Pulmonary artery endothelial cell (primary cell): ENCODE results near the gene FLACC1. TPM values are rescaled to one million over a fixed set of nuclear protein-coding genes. Genes with fewer than 3 reads are reported as not detected.

Experiments
- DNase-seq: peaks from one replicate; pipeline ENCODE4 v3.0.0-alpha.2; 2011; ENCODE audit warnings: low read depth, low spot score
- total RNA-seq: library from RNA; depleted of rRNA; stranded (reverse); fragments of >200 nt; gene quantifications from 2 replicates; pipeline ENCODE4 v1.2.3, GENCODE V29; 2014

Gene FLACC1
- total RNA-seq, 1 donor from 2014 or later: 0.33 TPM

DNA sequence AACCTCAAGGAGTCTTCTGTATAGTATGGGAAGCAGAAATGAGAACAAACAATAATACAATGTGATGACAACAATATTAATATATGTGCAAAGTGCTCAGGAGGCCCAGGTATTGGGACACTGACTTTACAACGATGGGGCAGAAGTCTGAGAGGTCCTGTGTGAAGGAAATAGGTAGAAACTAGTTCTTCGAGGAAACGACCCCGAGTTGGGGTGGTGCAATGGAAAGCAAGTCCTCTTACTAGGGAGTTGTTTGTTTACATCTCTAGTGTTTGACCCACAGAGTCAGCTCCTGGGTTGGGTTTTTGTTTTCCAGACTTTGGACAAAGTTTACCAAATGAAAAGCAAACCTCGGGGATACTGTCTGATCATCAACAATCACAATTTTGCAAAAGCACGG is 80.6 kb downstream of the FLACC1 start:
- DNase-seq: no peak

DNA sequence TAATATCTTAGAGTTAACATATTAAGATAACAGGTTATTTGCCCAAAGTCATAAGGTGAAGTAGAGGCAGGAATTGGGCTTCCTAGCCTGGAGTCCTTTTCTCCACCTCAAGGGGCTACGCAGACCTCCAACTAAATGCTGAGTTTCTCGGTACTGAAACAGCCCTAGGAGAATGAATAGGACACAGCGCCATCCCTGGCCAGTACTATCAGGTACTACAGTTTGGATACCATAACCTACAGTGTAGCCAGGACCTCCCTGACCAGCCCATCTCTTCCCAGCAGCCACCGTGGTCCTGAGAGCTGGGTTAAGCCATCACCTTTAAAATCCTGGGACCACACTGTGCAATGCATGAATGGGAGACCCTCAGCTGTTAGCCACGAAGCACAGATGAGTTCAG is 81.2 kb downstream of the FLACC1 start:
- no peak for DNase-seq

DNA sequence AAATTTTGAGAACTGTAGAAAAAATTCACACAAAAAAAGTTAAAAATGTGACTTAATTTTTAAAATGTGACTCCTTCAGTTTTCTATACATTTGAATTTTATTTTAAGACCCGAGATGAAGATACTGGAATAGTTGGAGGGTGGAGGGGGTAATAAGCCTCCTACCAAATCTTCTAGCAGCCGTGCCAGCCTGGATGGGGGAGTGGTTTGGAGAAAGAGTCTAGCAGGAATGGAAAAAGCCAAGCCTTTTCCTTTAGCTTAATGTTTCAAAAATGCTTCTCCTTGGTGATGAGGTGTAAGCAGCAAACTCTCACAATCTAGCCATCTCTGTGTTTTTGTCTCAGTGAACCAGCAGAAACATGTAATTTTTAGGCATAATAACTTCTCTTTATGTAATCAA is 82.1 kb downstream of the FLACC1 start:
- DNase-seq: no peak

DNA sequence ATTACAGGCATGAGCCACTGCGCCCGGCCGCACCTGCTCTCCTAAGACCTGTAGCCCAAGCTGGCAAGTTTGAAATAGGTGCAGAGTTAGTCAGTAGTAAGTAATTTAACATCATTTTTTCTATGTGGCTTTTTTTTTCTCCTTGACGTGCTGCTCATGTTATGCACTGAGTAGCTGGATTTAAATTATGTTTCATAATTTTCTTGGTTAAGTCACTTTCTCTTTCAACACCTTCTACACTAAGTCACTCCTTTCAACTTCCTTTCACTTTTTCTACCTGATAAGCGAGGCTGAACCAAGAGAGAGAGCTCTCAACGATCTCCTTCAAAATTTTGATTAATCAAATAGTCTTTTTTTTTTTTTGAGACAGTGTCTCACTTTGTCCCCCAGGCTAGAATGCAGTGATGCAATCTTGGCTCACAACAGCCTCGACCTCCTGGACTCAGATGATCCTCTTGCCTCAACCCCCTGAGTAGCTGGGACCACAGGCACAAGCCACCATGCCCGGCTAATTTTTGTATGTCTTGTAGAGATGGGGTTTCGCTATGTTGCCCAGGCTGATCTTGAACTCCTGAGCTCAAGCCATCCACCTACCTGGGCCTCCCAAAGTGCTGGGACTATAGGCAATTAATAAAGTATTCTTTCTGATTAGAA is 83.7 kb downstream of the FLACC1 start:
- no peak for DNase-seq

DNA sequence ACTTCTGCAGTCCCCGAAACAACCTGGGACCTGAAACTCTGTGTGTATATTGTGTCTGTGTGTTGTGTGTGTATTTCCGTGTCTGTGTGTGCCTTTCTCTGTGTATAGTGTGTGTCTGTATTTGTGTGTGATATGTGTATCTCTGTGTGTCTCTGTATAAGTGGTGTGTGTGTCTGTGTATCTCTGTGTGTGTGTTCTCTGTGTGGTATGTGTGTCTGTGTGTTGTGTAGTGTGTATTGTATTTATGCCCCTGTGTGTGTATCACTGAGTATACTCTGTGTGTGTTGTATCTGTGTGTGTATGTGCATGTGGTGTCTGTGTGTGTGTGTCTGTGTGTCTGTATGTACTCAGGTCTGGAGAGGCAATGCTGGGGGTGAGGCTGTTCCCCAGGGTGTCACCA is 85.2 kb downstream of the FLACC1 start:
- no peak for DNase-seq

DNA sequence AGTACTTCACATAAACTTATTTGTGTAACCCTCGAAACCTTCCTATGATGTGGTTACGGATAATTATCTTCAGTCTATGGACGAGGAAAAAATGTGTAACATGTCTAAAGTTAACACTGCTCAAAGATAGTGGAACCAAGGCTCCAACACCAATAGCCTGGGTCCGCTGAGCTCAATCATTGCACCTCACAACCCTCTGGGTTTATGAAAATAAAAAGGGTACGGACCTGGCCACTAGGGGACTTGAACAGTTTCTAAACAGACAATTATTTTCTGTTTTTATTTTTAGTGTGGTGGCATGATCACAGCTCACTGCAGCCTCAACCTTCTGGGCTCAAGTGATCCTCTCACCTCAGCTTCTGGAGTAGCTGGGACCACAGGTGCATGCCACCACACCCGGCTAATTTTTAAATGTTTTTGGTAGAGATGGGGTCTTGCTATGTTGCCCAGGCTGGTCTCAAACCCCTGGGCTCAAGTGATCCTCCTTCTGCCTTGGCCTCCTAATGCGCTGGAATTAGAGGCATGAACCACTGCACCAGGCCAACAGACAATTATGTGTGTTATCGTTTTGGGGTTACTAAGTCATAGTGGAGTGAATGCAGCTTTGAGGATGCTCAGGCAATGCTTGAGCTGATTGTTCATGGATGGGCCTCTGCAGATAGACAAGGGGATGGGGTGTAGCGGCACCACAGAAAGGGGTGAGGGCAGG is 86.7 kb downstream of the FLACC1 start:
- no peak for DNase-seq

DNA sequence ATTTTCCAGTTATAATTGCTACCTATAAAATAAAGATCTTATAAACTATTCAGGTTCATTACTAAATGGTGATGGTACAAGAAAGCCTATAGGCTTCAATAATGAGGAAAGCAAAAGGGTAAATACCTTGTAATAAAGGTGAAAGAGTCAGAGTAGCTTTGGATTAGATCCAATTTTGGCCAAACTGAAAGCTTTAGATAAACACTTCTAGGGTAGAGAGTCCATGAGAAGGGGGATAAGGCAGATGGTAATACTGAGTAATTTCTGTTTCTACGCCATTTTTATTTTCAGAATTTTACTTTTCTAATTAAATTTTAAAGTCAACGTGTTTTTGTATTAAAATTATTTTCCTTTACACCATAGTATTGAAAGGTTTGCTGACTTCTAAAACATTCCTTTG is 87.4 kb downstream of the FLACC1 start:
- no peak for DNase-seq

DNA sequence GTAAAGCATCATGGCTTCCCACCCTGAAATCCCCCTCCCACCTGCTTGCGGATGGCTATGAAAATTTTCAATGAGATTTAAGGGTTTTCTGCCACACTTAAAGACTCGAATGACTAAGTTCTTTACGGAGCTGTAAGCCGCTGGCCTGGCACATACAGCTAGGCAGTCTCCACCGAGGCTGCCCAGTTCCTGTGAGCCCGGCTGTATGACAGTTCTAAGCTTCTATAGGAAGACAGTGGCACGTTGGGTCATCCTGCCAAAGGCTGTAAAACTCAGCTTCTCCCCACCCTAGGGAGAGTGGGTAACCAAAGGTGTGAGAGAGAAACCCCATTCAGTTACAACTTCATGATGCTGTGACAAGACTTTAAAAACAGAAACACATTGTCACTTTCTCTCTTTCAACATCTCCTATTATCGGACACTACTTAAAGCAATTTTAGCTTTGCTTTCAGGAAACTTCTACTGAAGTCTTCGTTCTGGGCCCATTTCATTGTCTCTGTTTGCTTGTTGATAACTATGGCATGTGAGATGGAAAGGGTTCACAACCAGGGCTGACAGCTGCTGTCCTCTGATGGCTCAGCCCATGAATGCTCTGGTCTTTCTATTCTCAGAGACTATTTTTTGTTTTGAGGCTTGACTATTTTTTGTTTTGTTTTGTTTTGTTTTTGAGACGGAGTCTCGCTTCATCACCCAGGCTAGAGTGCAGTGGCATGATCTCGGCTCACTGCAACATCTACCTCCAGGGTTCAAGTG is 89.7 kb downstream of the FLACC1 start:
- DNase-seq: no peak

DNA sequence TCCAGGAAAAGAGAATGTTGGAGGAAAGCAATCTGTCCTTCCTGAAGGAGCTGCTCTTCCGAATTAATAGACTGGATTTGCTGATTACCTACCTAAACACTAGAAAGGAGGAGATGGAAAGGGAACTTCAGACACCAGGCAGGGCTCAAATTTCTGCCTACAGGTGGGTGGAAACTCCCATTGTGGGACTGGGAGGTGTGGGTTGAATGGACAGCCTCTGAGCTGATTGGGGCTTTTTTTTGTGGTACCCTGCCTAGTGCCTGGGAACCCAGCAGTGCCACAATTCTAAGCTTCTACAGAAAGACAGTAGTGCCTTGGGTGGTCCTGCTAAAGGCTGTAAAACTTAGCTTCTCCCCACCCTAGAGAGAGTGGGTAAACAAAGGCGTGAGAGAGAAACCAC is 90.5 kb downstream of the FLACC1 start:
- no peak for DNase-seq

DNA sequence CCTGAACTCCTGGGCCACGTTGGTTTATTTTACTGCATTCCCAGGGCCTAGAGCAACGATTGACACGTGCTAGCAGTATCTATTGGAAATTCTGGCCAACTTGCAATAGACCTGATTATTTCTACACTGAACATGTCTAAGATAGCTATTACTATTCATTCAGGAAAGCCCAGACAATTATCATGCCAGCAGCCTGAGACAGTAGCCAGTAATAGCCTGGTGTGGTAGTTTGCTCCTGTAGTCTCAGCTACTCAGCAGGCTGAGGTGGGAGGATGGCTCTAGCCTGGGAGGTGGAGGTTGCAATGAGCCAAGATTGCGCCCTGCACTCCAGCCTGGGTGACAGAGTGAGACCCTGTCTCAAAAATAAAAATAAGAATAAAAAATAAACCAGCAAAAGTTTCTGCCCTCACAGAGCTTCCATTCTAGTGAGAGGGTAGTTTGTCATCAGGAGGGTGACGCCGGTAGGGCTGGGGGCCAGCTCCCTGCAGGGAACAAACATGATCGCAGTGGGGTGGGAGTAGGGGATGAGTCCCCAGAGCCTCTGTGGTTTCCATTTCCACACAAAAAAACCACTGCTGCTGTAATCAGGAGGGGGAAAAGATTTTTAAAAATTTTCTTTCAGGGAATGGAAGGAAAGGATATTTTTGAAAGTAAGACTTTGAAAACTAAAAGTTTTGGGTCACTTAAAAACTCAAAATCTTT is 92.5 kb downstream of the FLACC1 start:
- DNase-seq: no peak

DNA sequence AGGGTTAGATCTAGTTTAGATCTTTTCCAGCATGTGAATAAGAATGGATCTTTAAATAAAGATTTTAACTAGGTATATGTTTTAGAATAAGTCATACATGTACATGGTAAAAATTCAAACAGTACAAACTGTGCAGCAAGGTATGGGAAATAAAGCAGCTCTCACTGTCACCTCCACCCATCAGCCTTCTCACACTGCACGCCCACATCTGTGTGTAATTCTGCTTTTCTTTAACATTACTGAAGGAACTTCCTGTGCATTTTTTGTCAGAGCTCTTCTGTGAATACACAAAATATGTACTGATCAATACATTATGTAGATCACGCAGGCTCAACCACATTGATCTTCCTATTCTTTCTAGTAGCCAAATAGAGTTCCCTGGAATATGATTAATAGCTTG is 93.4 kb downstream of the FLACC1 start:
- no peak for DNase-seq

DNA sequence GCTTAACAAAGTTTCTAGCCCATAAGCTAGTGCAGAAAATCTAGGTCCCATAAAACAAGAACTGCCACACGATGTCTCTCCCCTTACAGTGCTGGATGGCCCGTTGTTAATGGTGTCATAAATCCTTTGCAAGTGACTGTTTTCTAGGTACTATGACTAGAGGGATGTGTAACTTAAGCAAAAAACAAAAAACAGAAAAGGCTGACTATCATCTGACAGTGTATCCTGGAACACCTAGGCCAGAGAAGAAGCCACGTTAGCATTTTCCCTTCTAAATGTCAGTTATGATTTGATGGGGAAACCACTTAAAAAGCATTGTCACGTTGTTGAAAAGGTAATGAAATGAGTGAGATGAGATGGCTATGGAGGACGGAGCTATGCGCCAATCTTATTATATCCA is 94.4 kb downstream of the FLACC1 start:
- DNase-seq: no peak

DNA sequence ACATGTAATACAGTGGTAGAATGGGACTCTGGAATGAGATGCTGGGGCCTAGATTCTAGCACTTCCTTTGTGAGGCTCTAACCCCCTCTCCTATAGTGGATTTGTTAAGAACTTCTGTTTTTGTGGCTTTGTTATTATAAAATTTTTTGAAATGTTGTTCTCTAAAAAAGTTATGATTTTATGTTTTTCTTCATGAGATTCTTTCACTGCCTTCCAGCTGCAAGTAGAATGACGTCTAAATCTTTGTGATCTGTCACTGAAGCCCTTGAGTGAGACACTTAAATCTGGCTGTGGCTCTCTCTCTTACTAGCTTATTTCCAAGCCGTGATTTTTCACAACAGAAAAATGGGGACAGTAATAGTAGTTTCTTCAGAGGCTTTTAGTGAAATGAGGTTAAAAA is 95.2 kb downstream of the FLACC1 start:
- DNase-seq: no peak

DNA sequence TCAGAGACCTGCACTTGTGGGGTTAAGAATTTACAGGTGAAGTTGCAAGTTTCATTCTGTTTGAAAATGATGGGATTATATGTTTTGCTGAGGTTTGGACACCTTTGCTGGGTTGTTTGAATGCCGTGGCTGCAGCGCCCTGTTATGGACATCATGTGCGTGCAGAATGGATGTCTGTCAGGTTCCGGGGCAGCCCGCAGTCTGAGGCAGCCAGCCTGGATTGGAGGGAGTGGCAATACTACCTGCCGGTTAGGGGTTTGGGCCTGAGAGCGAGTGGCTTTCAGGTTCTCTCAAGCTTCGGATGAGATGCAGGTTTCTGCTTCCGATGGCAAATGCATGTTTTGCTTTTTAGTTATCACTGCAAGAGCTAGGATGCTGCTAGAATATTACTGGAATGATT is 95.7 kb downstream of the FLACC1 start:
- no peak for DNase-seq

DNA sequence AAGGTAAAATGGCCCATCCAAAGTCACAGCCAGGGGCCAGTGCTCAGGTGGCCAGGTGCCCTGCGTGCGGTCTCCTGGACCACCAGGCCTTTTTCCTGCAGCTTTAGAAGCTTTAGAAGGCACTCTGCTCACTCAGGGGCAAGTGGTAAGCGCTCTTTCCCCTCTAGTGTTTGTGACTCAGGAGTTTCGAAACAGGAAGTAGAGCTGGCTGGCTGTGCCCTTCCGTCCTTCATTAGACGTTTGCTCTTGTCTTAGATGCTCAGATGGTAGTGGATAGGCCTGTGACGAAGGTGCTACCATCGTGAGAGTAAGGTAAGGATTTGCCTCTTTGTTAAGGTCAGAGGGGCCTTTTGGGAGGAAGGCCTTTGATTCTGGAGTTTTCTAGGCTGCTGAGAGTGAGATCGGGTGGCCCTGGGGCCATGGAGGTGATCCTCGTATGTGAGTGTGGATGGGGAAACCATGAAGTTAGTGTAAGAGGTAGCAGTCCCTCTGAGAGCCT is 96.8 kb downstream of the FLACC1 start, which contains the start of gene CASP8:
CASP8 (plus strand) TSS at position 235 of the 499 bp plus-strand sequence. CDS start 5,951 bp downstream, outside the sequence.
- DNase-seq: no peak

DNA sequence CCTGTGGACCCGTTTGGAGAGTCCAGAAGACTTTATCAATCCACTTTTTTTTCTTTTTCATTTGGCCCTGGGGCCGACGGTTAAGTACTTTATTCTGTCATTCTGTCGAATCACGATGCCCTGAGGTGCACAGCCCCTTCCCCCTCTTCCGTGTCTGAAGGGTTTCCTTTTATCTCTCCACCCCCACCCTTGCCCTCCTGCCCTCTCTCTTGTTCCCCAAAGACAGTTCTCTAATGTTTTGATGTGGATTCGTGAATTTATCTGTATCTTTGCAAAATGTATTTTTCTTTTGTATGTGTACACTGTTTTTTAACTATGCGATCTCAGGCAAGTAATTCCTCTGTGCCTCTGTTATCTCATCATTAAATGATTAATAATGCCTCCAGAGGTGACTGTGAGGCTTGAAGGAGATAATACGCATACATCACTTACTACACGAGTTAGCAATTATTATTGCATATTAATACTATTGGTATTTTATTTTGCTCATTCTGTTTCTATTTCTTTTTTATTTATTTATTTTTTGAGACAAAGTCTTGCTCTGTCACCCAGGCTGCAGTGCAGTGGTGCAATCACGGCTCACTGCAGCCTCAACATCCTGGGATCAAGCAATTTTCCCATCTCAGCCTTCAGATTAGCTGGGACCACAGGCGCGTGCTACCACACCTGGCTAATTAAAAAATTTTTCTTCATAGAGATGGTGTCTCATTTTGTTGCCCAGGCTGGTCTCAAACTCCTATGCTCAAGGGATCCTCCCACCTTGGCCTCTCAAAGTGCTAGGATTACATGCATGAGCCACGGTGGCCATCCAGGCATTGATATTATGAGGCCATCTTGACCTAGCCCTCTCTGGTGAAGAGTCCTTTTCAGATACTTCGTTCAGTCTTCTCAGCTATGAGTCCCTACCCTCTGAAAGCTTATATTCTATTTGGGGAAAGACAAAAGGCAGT is 98.2 kb downstream of the FLACC1 start:
- no peak for DNase-seq

DNA sequence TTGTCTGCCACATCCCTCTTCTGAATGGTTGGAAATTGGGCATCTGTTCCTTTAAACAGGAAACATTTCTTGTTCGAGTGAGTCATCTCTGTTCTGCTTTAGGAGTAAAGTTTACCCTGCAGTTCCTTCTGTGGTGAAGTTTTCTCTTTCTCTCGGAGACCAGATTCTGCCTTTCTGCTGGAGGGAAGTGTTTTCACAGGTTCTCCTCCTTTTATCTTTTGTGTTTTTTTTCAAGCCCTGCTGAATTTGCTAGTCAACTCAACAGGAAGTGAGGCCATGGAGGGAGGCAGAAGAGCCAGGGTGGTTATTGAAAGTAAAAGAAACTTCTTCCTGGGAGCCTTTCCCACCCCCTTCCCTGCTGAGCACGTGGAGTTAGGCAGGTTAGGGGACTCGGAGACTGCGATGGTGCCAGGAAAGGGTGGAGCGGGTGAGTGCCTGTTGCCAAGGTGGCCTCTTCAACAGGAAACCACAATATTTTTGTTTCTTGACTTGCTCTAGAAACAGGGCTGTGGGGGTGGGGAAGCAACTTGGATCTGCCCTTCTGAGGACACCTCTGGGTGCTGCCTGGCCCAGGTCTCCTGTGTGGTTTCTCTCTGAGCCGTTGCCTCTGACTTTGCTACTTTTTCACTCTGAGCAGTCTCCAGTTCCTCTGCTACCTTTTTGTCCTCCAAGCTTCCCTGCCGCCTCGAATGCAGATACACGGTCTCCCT is 99.0 kb downstream of the FLACC1 start:
- peak; percentile 59 for DNase-seq

DNA sequence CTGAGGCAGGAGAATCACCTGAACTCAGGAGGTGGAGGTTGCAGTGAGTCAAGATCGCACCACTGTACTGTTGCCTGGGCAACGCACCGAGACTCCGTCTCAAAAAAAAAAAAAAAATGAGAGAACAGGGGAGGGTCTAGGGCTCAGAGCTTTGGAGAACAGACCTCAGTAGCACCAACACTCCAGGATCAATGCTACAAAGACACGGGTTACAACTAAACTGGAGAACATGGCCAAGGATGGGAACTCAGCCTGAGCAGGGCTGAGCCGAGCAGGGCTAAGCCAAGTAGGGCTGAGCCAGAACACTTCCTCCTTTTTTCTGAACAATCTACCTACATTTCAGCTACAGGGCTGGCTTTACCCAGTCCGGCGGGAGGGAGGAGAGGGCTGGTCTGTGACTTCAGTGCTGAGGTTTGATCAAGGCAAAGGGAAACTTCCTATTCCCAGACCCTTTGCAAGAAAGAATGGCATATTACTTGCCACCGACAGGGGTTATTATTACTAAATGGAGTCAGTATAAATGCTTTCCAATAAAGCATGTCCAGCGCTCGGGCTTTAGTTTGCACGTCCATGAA is 99.7 kb downstream of the FLACC1 start:
- DNase-seq: no peak

DNA sequence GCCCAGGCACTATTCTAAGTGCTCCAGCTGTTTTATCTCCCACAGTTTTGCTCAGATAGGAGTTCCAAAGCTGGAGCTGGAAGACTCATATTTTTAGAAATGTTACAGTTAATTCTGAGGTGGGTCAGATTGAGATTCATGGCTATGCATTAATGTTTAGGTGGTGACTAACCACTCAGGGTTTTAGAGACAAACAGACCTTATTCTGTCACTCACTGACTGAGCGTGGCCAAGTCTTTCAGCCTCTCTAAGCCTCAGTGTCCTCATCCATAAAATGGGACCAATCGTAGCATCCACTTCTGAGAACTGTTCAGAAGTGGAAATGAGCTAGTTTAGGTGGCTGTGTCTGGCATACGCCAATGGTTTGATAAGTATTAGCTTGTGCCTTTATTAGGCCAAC is 101.1 kb downstream of the FLACC1 start:
- no peak for DNase-seq
